ENCODE measurements around the gene USHBP1. TPM values are rescaled to one million over a fixed set of nuclear protein-coding genes. Genes with fewer than 3 reads are reported as not detected.

Gene USHBP1
- total and polyA plus RNA-seq, 10 of the 15 experiments (the other 5 are each of a cell fraction or from before 2014, with no cell fraction given): 0.05 to 0.96 (median 0.22) TPM; not detected in 2

DNA sequence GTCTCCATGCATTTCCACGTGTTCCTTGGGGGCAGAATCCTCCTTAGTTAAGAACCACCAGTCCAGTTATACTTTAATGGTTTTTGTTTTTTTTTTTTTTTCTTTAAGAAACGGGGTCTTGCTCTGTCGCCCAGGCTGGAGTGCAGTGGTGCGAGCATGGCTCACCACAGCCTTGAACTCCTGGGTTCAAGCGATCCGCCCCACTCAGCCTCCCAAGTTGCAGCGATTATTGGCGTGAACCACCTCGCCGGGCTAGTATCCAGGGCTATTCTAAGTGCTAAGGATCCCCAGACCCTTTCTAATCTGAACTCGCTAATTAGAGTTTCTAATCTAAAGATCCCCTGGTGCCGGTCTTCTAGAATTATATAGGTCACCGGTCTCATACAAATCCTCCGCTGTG, 29.1 kb upstream of the USHBP1 start:
- no peaks in the 10 kb centered on the region for H4K20me1 ChIP-seq (ENCODE audit: control insufficient read depth, insufficient read depth)
- SMC1A ChIA-PET (ENCODE audit: uncharacterized antibody, unreplicated experiment): interaction anchor here (0.8 to 2.0 kb wide), 7 partner anchors 9 to 99 kb away, joined by 3 to 9 read pairs (median 4); partner anchors contain the start of genes ANKLE1 and DDA1
- in situ Hi-C loops (cut with MboI) (loop anchor here (5.0 kb wide), 1 partner anchor 94 kb away; no protein-coding TSS in a partner anchor), intact Hi-C loops (cut with micrococcal nuclease; ENCODE audit: unreplicated experiment) (loop anchor here (1.0 to 5.0 kb wide), 2 partner anchors 44 to 91 kb away; partner anchors contain the start of gene GTPBP3)
- POLR2A ChIA-PET: interaction anchor here (0.7 to 1.9 kb wide), 4 partner anchors 12 to 935 kb away, joined by 3 to 12 read pairs (median 6); partner anchors contain the start of genes DDA1 and MRPL34
- no peak overlapping the region for H3K9ac ChIP-seq (ENCODE audit: control insufficient read depth, insufficient read depth, low read length)
- no peak overlapping the region for H3K4me2 ChIP-seq (ENCODE audit: control insufficient read depth, insufficient read depth)
- ATAC-seq: no peak
- H3K36me3 ChIP-seq (ENCODE audit: control insufficient read depth in 2 of 2, insufficient read depth in 2 of 2, low read length in 1 of 2): no peaks in the 10 kb centered on the region
- H3K27ac ChIP-seq (ENCODE audit: control insufficient read depth, insufficient read depth): no peak overlapping the region
- no peaks in the 10 kb centered on the region; the same call in 1 of the 2 replicates for H3K79me2 ChIP-seq (ENCODE audit: control insufficient read depth, insufficient read depth, low read length)
- no peak for FAIRE-seq
- no peaks in the 10 kb centered on the region; the same call in 1 of the 3 replicates for H3K9me3 ChIP-seq (replicated peaks; ENCODE audit: control insufficient read depth, insufficient read depth, low read length)
- TSS peak; percentile 55 for BruUV-seq (replicated peaks)
- TF ChIP-seq, protein P1, sequence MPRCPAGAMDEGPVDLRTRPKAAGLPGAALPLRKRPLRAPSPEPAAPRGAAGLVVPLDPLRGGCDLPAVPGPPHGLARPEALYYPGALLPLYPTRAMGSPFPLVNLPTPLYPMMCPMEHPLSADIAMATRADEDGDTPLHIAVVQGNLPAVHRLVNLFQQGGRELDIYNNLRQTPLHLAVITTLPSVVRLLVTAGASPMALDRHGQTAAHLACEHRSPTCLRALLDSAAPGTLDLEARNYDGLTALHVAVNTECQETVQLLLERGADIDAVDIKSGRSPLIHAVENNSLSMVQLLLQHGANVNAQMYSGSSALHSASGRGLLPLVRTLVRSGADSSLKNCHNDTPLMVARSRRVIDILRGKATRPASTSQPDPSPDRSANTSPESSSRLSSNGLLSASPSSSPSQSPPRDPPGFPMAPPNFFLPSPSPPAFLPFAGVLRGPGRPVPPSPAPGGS (IDR thresholded peaks at IDR 0.05; ENCODE audit: borderline replicate concordance, insufficient read depth, low read depth, low read length, poor library complexity, severe bottlenecking): peak; percentile 79
- no peak for TF ChIP-seq GABPA (IDR thresholded peaks at IDR 0.05; ENCODE audit: low read depth)
- peaks cover 4% of the 10 kb centered on the region; the same call in 1 of the 2 replicates for H3K4me1 ChIP-seq (ENCODE audit: control insufficient read depth, insufficient read depth, low read length)
- no peak for DNase-seq (ENCODE audit: low read depth, low spot score)
- H3K27me3 ChIP-seq (replicated peaks in 1 of 2; ENCODE audit: control insufficient read depth in 2 of 2, insufficient read depth in 2 of 2, low read length in 1 of 2): no peaks in the 10 kb centered on the region
- no peak overlapping the region for H3K4me3 ChIP-seq
- H2AFZ ChIP-seq (ENCODE audit: control insufficient read depth, low read depth, low read length): no peak overlapping the region
- CTCF ChIA-PET: interaction anchor here (0.7 to 6.5 kb wide), 8 partner anchors 11 to 548 kb away, joined by 3 to 81 read pairs (median 6); partner anchors contain the start of genes ABHD8, ANKLE1, ANO8 and MRPL34
- RAD21 ChIA-PET (ENCODE audit: unreplicated experiment): interaction anchor here (0.8 to 3.2 kb wide), 5 partner anchors 9 to 92 kb away, joined by 3 to 17 read pairs (median 5); partner anchors contain the start of genes ABHD8 and MRPL34
- 81% methylated on average over 14 of the region's 14 CpGs for WGBS (ENCODE audit: insufficient coverage, insufficient replicate concordance, low lambda C conversion rate, missing lambda C conversion rate)

Data from GM12878 (cell line).